CD4-positive, CD25-positive, alpha-beta regulatory T cell (primary cell): Measurements from ENCODE around the gene SLC30A5. TPM values are rescaled to one million over a fixed set of nuclear protein-coding genes. Genes with fewer than 3 reads are reported as not detected.
"Not testable (repeated sequence)": the region's sequence is repeated elsewhere in the genome, so short reads cannot be mapped to it uniquely, and the experiment has no call there.

ENCODE experiments used
- ATAC-seq, 2 donors: fragments of 150-1000 bp; cut with Tn5 transposase; one replicate each; pipeline ENCODE4 v1.10.0; 2021; ENCODE audit warnings: low read depth in 2 of 2, moderate number of reproducible peaks in 2 of 2, moderate library complexity in 1 of 2
- DNase-seq, 3 donors: peaks; one replicate each; pipeline versions ENCODE4 v3.0.0 to v3.0.0-alpha.2; 2012 to 2022; ENCODE audit warnings: mixed read lengths in 1 of 3
- H3K27ac ChIP-seq: one replicate; pipeline ENCODE4 v1.7.0; 2013; ENCODE audit warnings: mild to moderate bottlenecking, low read length; ENCODE audit not compliant: insufficient read depth, poor library complexity, severe bottlenecking
- H3K27me3 ChIP-seq: one replicate; pipeline ENCODE4 v1.7.0; 2013; ENCODE audit warnings: low read length; ENCODE audit not compliant: control insufficient read depth, insufficient read depth
- H3K36me3 ChIP-seq: one replicate; pipeline ENCODE4 v1.7.0; 2013; ENCODE audit warnings: mild to moderate bottlenecking, low read length, moderate library complexity; ENCODE audit not compliant: control insufficient read depth, insufficient read depth
- H3K4me1 ChIP-seq: 2 replicates; pipeline ENCODE4 v1.7.0; 2013; ENCODE audit warnings: mild to moderate bottlenecking, low read length; ENCODE audit not compliant: insufficient read depth, control insufficient read depth, poor library complexity, severe bottlenecking
- H3K4me3 ChIP-seq: one replicate; pipeline ENCODE4 v1.7.0; 2013; ENCODE audit warnings: low read depth, mild to moderate bottlenecking, low read length, moderate library complexity
- H3K9me3 ChIP-seq, 2 experiments: 1 replicate in 1 of 2; 2 replicates in 1 of 2; pipeline ENCODE4 v1.7.0; 2013; ENCODE audit warnings: low read length in 2 of 2, mild to moderate bottlenecking in 1 of 2, moderate library complexity in 1 of 2; ENCODE audit not compliant: control insufficient read depth in 2 of 2
- H3K27ac Mint-ChIP-seq, 3 donors: one replicate each; pipeline ENCODE4 v1.8.0; 2020 to 2022; ENCODE audit warnings: mild to moderate bottlenecking in 3 of 3, mixed read lengths in 3 of 3, moderate library complexity in 2 of 3
- H3K27me3 Mint-ChIP-seq: one replicate; pipeline ENCODE4 v1.8.0; 2022; ENCODE audit warnings: mild to moderate bottlenecking, mixed read lengths
- H3K36me3 Mint-ChIP-seq: one replicate; pipeline ENCODE4 v1.8.0; 2020; ENCODE audit warnings: mixed read lengths
- H3K4me1 Mint-ChIP-seq, 4 donors: one replicate each; pipeline ENCODE4 v1.8.0; 2020 to 2022; ENCODE audit warnings: mixed read lengths in 4 of 4, mild to moderate bottlenecking in 1 of 4
- H3K4me3 Mint-ChIP-seq, 4 donors: one replicate each; pipeline ENCODE4 v1.8.0; 2020 to 2022; ENCODE audit warnings: mild to moderate bottlenecking in 4 of 4, mixed read lengths in 4 of 4, moderate library complexity in 3 of 4
- H3K9me3 Mint-ChIP-seq, 7 donors: one replicate each; pipeline ENCODE4 v1.8.0; 2020 to 2022; ENCODE audit warnings: mixed read lengths in 7 of 7, mild to moderate bottlenecking in 3 of 7, moderate library complexity in 2 of 7
- polyA plus RNA-seq, 4 donors: library from polyadenylated mRNA; unstranded; fragments of 300-500 nt; fragmentation: Illumina TruSeq; gene quantifications; one replicate each; pipeline ENCODE4 v1.2.3, GENCODE V29; 2021
- total RNA-seq: library from RNA; stranded (reverse); gene quantifications from one replicate; pipeline ENCODE4 v1.2.3, GENCODE V29; 2022

Gene SLC30A5
- total and polyA plus RNA-seq, 5 donors from 2014 or later = 22.2 to 26.1 (median 25.4) TPM

DNA sequence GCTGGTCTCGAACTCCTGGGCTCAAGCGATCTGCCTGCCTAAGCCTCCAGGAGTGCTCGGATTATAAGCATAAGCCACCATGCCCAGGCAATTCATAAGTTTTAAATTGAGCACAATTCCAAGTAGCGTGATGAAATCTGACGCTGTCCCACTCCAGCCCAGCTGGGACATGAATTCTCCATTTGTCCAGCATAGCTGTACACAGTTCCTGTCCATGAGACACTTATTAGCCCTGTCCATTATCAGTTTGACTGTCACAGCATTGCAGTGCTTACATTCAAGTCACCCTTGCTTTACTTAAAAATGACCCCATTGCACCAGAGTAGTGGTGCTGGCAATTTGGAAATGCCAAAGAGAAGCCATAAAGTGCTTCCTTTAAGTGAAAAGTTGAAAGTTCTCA lies 7.6 kb upstream of the SLC30A5 start:
- Mint-ChIP-seq H3K4me1 (peaks cover 0 to 5% (median 4%) of the 10 kb centered on the region in 4 donors), H3K9me3 (no peaks in the 10 kb centered on the region), H3K4me3 (no peak overlapping the region), H3K27ac (no peak overlapping the region), H3K36me3 (no peaks in the 10 kb centered on the region), H3K27me3 (peaks cover 21% of the 10 kb centered on the region)
- DNase-seq (no peak), ATAC-seq (no peak)
- Histone ChIP-seq H3K27ac (no peak overlapping the region), H3K27me3 (no peaks in the 10 kb centered on the region), H3K9me3 (no peaks in the 10 kb centered on the region), H3K36me3 (no peaks in the 10 kb centered on the region), H3K4me3 (no peak overlapping the region), H3K4me1 (no peaks in the 10 kb centered on the region)

- not testable (repeated sequence) for H3K27ac Mint-ChIP-seq
These were observed 5.8 kb upstream of the SLC30A5 start for GRCh38 chr5:69088006-69088405.

DNA sequence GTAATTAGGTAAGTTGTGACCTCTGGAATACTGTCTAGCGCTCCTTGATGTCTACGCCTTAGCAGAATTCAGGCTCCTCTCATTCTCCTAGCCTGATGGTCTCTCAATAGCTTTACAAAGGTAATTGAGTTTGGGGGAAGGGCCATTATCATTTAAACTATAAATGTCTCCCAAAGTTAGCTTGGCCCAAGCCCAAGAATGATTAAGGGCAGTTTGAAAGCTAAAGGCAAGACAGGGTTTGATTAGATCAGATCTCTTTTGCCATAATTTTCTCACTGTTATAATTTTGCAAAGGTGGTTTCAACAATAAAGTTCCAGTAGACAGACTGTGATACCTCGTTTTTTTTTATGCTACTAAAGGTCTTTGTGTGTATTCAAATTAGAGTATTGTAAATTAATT lies 3.7 kb upstream of the SLC30A5 start:
- no peak overlapping the region for H3K27ac Mint-ChIP-seq
- H3K9me3 Mint-ChIP-seq = no peaks in the 10 kb centered on the region
- Histone ChIP-seq H3K4me3 (no peak overlapping the region), H3K36me3 (no peaks in the 10 kb centered on the region), H3K9me3 (no peaks in the 10 kb centered on the region), H3K27ac (no peak overlapping the region), H3K27me3 (no peaks in the 10 kb centered on the region), H3K4me1 (peaks cover 10% of the 10 kb centered on the region)
- H3K4me1 Mint-ChIP-seq = peaks cover 0 to 13% (median 6%) of the 10 kb centered on the region in 4 donors
- H3K4me3 Mint-ChIP-seq = no peak overlapping the region
- DNase-seq (no peak), ATAC-seq (no peak)
- no peaks in the 10 kb centered on the region for H3K36me3 Mint-ChIP-seq
- peaks cover 13% of the 10 kb centered on the region for H3K27me3 Mint-ChIP-seq

More at GRCh38 chr5:69088006-69088405, 5.8 kb upstream of the SLC30A5 start:
- not testable (repeated sequence) for H3K9me3 ChIP-seq, H3K9me3 Mint-ChIP-seq, H3K27me3 ChIP-seq, H3K4me1 Mint-ChIP-seq, H3K36me3 Mint-ChIP-seq, ATAC-seq, H3K27ac ChIP-seq, H3K36me3 ChIP-seq, H3K4me3 ChIP-seq, H3K4me3 Mint-ChIP-seq, H3K4me1 ChIP-seq, DNase-seq
- H3K27me3 Mint-ChIP-seq = peaks cover 19% of the 10 kb centered on the region

DNA sequence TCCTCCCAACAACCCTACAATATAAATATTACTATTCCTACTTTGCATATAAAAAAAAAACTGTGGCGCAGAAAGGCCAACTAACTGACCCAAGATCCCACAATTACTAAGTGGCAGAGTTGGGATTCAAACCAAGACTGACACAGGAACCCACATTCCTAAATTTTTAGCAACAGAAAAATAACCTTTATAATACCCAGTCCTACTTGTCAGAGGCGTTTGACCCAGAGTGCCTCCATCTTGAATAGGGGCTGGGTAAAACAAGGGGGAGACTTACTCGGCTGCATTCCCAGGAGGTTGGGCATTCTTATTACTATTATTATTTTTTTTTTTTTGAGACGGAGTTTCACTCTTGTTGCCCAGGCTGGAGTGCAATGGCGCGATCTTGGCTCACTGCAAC lies 2.0 kb upstream of the SLC30A5 start:
- Mint-ChIP-seq H3K27ac (no peak overlapping the region), H3K27me3 (peaks cover 13% of the 10 kb centered on the region), H3K4me1 (peaks cover 0 to 27% (median 16%) of the 10 kb centered on the region in 4 donors), H3K36me3 (no peaks in the 10 kb centered on the region), H3K9me3 (no peaks in the 10 kb centered on the region), H3K4me3 (no peak overlapping the region)
- peaks cover 23% of the 10 kb centered on the region for H3K4me1 ChIP-seq
- no peaks in the 10 kb centered on the region for H3K27me3 ChIP-seq
- ATAC-seq (no peak), DNase-seq (no peak)
- H3K36me3 ChIP-seq = no peaks in the 10 kb centered on the region
- no peak overlapping the region for H3K27ac ChIP-seq
- no peaks in the 10 kb centered on the region for H3K9me3 ChIP-seq
- H3K4me3 ChIP-seq = no peak overlapping the region

- no peak for DNase-seq
- no peaks in the 10 kb centered on the region for H3K9me3 Mint-ChIP-seq
- peaks cover 11% of the 10 kb centered on the region for H3K27me3 Mint-ChIP-seq
- Histone ChIP-seq H3K27me3 (no peaks in the 10 kb centered on the region), H3K9me3 (no peaks in the 10 kb centered on the region), H3K4me1 (peaks cover 26% of the 10 kb centered on the region), H3K4me3 (no peak overlapping the region), H3K27ac (no peak overlapping the region), H3K36me3 (no peaks in the 10 kb centered on the region)
- peak overlapping the region in 2 of 4 donors; percentile 13 to 47 for H3K4me3 Mint-ChIP-seq
- peaks cover 4 to 38% (median 21%) of the 10 kb centered on the region in 4 donors for H3K4me1 Mint-ChIP-seq
- no peak overlapping the region for H3K27ac Mint-ChIP-seq
- H3K36me3 Mint-ChIP-seq = peaks cover 7% of the 10 kb centered on the region
- ATAC-seq = no peak
These were observed 845 bp upstream of the SLC30A5 start for GRCh38 chr5:69092969-69093368.

GRCh38 chr5:69099302-69099701 lies 5.5 kb downstream of the SLC30A5 start:
- H3K9me3 Mint-ChIP-seq = no peaks in the 10 kb centered on the region
- peaks cover 17 to 59% (median 36%) of the 10 kb centered on the region in 4 donors for H3K4me1 Mint-ChIP-seq
- no peak overlapping the region for H3K4me3 ChIP-seq
- no peaks in the 10 kb centered on the region for H3K9me3 ChIP-seq
- no peak overlapping the region for H3K27ac ChIP-seq
- peak overlapping the region in 1 of 4 donors; percentile 38 for H3K4me3 Mint-ChIP-seq
- no peak overlapping the region for H3K27ac Mint-ChIP-seq
- no peak for DNase-seq
- peaks cover 30% of the 10 kb centered on the region for H3K4me1 ChIP-seq
- H3K27me3 Mint-ChIP-seq = no peaks in the 10 kb centered on the region
- peaks cover 26% of the 10 kb centered on the region for H3K36me3 ChIP-seq
- no peaks in the 10 kb centered on the region for H3K27me3 ChIP-seq
- peaks cover 24% of the 10 kb centered on the region for H3K36me3 Mint-ChIP-seq
- ATAC-seq = no peak

DNA sequence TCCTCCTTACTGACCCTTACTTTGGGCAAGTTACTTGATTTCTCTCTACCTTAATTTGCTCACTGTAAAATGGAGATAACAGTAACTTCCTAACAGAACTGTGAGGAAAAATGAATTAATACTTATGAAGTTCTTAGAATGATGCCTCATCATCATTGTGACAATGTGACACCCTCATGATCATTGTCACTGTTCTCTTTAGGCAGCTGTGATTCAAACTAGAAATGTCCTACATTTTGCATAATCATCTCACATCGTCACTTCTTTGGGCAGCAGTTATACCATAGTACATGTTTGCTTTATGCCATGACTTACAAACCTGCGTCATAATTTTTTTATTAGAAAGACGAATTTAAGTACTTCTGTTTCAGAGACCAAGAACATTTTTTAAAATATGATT lies 9.7 kb downstream of the SLC30A5 start:
- Mint-ChIP-seq H3K9me3 (no peaks in the 10 kb centered on the region), H3K4me3 (no peak overlapping the region), H3K36me3 (peaks cover 28% of the 10 kb centered on the region), H3K4me1 (peaks cover 12 to 27% (median 17%) of the 10 kb centered on the region in 4 donors), H3K27me3 (no peaks in the 10 kb centered on the region), H3K27ac (no peak overlapping the region)
- H3K4me3 ChIP-seq = no peak overlapping the region
- DNase-seq (no peak), ATAC-seq (no peak)
- H3K4me1 ChIP-seq = peaks cover 2% of the 10 kb centered on the region
- H3K27me3 ChIP-seq = no peaks in the 10 kb centered on the region
- H3K36me3 ChIP-seq = peaks cover 62% of the 10 kb centered on the region
- H3K27ac ChIP-seq = no peak overlapping the region
- no peaks in the 10 kb centered on the region for H3K9me3 ChIP-seq

GRCh38 chr5:69105996-69106906 lies 12.4 kb downstream of the SLC30A5 start:
- Mint-ChIP-seq H3K9me3 (no peaks in the 10 kb centered on the region), H3K4me1 (peaks cover 4 to 9% (median 5%) of the 10 kb centered on the region in 4 donors), H3K27ac (peak overlapping the region in 2 of 3 donors; percentile 54 to 92), H3K4me3 (no peak overlapping the region), H3K36me3 (peaks cover 36% of the 10 kb centered on the region), H3K27me3 (no peaks in the 10 kb centered on the region)
- DNase-seq (no peak), ATAC-seq (no peak)
- H3K27ac ChIP-seq = no peak overlapping the region
- no peak overlapping the region for H3K4me3 ChIP-seq
- peaks cover 69% of the 10 kb centered on the region for H3K36me3 ChIP-seq
- H3K4me1 ChIP-seq = no peaks in the 10 kb centered on the region
- H3K27me3 ChIP-seq = no peaks in the 10 kb centered on the region
- no peaks in the 10 kb centered on the region for H3K9me3 ChIP-seq
